ENCODE measurements around the gene ACOXL. TPM values are rescaled to one million over a fixed set of nuclear protein-coding genes. Genes with fewer than 3 reads are reported as not detected.

Gene ACOXL
- total RNA-seq, 1 donor from 2014 or later, result 0.20 TPM

- H3K36me3 Mint-ChIP-seq (ENCODE audit: low read depth), result no peaks in the 10 kb centered on the region
- ChIA-PET POLR2A (no interaction called here), CTCF (no interaction called here)
- no peak for DNase-seq
- no peak for ATAC-seq (ENCODE audit: low read depth)
- TF ChIP-seq CTCF (IDR thresholded peaks at IDR 0.05), result no peak
- H3K4me3 Mint-ChIP-seq, result no peak overlapping the region
- peaks cover 47% of the 10 kb centered on the region for H3K27me3 Mint-ChIP-seq
- no peak overlapping the region for H3K27ac Mint-ChIP-seq
- intact Hi-C loops (cut with micrococcal nuclease), result no loop called here
- no peaks in the 10 kb centered on the region for H3K4me1 Mint-ChIP-seq
- no peaks in the 10 kb centered on the region for H3K9me3 Mint-ChIP-seq
These were observed 56.6 kb downstream of the ACOXL start for GRCh38 chr2:110788976-110789375.

- ChIA-PET POLR2A (no interaction called here), CTCF (no interaction called here)
- peaks cover 49% of the 10 kb centered on the region for H3K27me3 Mint-ChIP-seq
- no peak for ATAC-seq (ENCODE audit: low read depth)
- H3K4me1 Mint-ChIP-seq, result no peaks in the 10 kb centered on the region
- no peak overlapping the region for H3K27ac Mint-ChIP-seq
- DNase-seq, result no peak
- intact Hi-C loops (cut with micrococcal nuclease), result no loop called here
- H3K9me3 Mint-ChIP-seq, result no peaks in the 10 kb centered on the region
- TF ChIP-seq CTCF (IDR thresholded peaks at IDR 0.05), result no peak
- no peaks in the 10 kb centered on the region for H3K36me3 Mint-ChIP-seq (ENCODE audit: low read depth)
- no peak overlapping the region for H3K4me3 Mint-ChIP-seq
These were observed 57.3 kb downstream of the ACOXL start for GRCh38 chr2:110789706-110790105.

- no peak overlapping the region for H3K4me3 Mint-ChIP-seq
- DNase-seq, result no peak
- H3K27me3 Mint-ChIP-seq, result peaks cover 47% of the 10 kb centered on the region
- CTCF ChIA-PET, result no interaction called here
- no peak for ATAC-seq (ENCODE audit: low read depth)
- H3K4me1 Mint-ChIP-seq, result peaks cover 1% of the 10 kb centered on the region
- intact Hi-C loops (cut with micrococcal nuclease), result no loop called here
- TF ChIP-seq CTCF (IDR thresholded peaks at IDR 0.05), result no peak
- H3K27ac Mint-ChIP-seq, result no peak overlapping the region
- no peaks in the 10 kb centered on the region for H3K9me3 Mint-ChIP-seq
- POLR2A ChIA-PET, result no interaction called here
- no peaks in the 10 kb centered on the region for H3K36me3 Mint-ChIP-seq (ENCODE audit: low read depth)
These were observed 58.5 kb downstream of the ACOXL start for GRCh38 chr2:110790907-110791306.

DNA sequence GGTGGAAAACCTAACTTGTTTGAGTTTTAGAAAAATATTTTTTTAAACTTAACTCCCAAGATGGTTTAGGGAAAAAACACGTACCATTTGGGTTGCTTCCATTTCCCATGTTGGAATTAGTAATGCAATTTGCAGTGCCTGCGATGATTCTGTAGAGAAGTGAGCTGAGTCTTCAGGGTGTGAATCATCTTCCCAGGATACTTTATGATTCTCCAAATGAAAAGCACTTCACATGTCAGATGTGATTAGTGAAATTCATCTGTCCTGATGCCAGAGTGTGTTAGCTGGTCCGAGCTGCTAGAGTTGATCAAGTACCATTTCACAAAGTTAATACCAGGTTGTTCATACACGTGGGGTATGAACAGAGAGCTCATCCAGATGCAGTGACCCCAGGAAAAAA is 59.1 kb downstream of the ACOXL start:
- CTCF ChIA-PET, result no interaction called here
- H3K27me3 Mint-ChIP-seq, result peaks cover 46% of the 10 kb centered on the region

GRCh38 chr2:110793034-110793433 is 60.7 kb downstream of the ACOXL start:
- ATAC-seq (ENCODE audit: low read depth), result no peak
- H3K4me1 Mint-ChIP-seq, result peaks cover 3% of the 10 kb centered on the region
- intact Hi-C loops (cut with micrococcal nuclease), result no loop called here
- DNase-seq, result no peak
- no peak for TF ChIP-seq CTCF (IDR thresholded peaks at IDR 0.05)
- CTCF ChIA-PET, result interaction anchor here (1.1 kb wide), 1 partner anchor 19 kb away, joined by 3 read pairs; no protein-coding TSS in a partner anchor
- H3K27ac Mint-ChIP-seq, result no peak overlapping the region
- H3K27me3 Mint-ChIP-seq, result peaks cover 47% of the 10 kb centered on the region
- no peaks in the 10 kb centered on the region for H3K9me3 Mint-ChIP-seq
- POLR2A ChIA-PET, result no interaction called here
- no peak overlapping the region for H3K4me3 Mint-ChIP-seq
- H3K36me3 Mint-ChIP-seq (ENCODE audit: low read depth), result no peaks in the 10 kb centered on the region

More for the DNA sequence above, 59.1 kb downstream of the ACOXL start:
- Mint-ChIP-seq H3K9me3 (no peaks in the 10 kb centered on the region), H3K4me1 (peaks cover 3% of the 10 kb centered on the region), H3K27ac (no peak overlapping the region), H3K36me3 (ENCODE audit: low read depth) (no peaks in the 10 kb centered on the region), H3K4me3 (no peak overlapping the region)
- DNase-seq (no peak), ATAC-seq (ENCODE audit: low read depth) (no peak)
- TF ChIP-seq CTCF (IDR thresholded peaks at IDR 0.05), result no peak
- intact Hi-C loops (cut with micrococcal nuclease), result no loop called here
- POLR2A ChIA-PET, result no interaction called here
